HEK293 (cell line): ENCODE results near the gene VPS13D.

ENCODE experiments used
- CTCF ChIA-PET: fragments of 350-600 bp; formaldehyde crosslinking; extraction: SDS; loops from one replicate; lab custom pipeline; 2021; ENCODE audit warnings: antibody characterized with exemption; lab: Yijun Ruan, JAX
- POLR2A ChIA-PET: fragments of 300-600 bp; formaldehyde crosslinking; extraction: SDS; loops from one replicate; lab custom pipeline; 2020; ENCODE audit warnings: antibody characterized with exemption, inconsistent platforms; lab: Yijun Ruan, JAX
- H3K27ac ChIP-seq: fragments of 200-500 bp; sonication (Bioruptor generic); 2 replicates; pipeline ENCODE4 v1.5.1; 2014; ENCODE audit warnings: low read depth, low read length, control low read depth, inconsistent platforms; ENCODE audit errors: extremely low read depth
- H3K36me3 ChIP-seq, 2 experiments: fragments of 200-500 bp in 1 of 2; sonication (Bioruptor generic) in 1 of 2; 1 replicate in 1 of 2; 2 replicates in 1 of 2; pipeline ENCODE4 v1.5.1; 2014 to 2017; ENCODE audit warnings: inconsistent platforms in 2 of 2, low read length in 2 of 2; ENCODE audit not compliant: control insufficient read depth in 2 of 2, insufficient read depth in 1 of 2
- H3K4me1 ChIP-seq: fragments of 200-500 bp; sonication (Bioruptor generic); 2 replicates; pipeline ENCODE4 v1.5.1; 2014; ENCODE audit warnings: mild to moderate bottlenecking, low read length, inconsistent platforms; ENCODE audit not compliant: control insufficient read depth, insufficient read depth
- H3K4me3 ChIP-seq: 2 replicates; pipeline ENCODE4 v1.5.1; 2011; ENCODE audit warnings: low read depth, mild to moderate bottlenecking, control low read depth, low read length, moderate library complexity
- H3K9me3 ChIP-seq: fragments of 200-500 bp; sonication (Bioruptor generic); 2 replicates; pipeline ENCODE4 v1.5.1; 2014; ENCODE audit warnings: low read depth, low read length, inconsistent platforms; ENCODE audit not compliant: control insufficient read depth, insufficient read depth
- FEZF1 ChIP-seq: fragments of 450-650 bp; formaldehyde crosslinking; IDR thresholded peaks from 2 replicates; pipeline ENCODE4 v1.5.1; 2016; ENCODE audit warnings: missing biosample characterization, missing genetic modification characterization
- GFI1B ChIP-seq: fragments of 450-650 bp; formaldehyde crosslinking; IDR thresholded peaks from 2 replicates; pipeline ENCODE4 v1.5.1; 2016; ENCODE audit warnings: missing biosample characterization, missing genetic modification characterization
- KLF1 ChIP-seq: fragments of 450-650 bp; formaldehyde crosslinking; IDR thresholded peaks from 2 replicates; pipeline ENCODE4 v1.5.1; 2016; ENCODE audit warnings: missing biosample characterization, missing genetic modification characterization
- MEIS1 ChIP-seq: sonication (generic); formaldehyde crosslinking; IDR thresholded peaks from 2 replicates; pipeline ENCODE4 v1.8.1; 2022; ENCODE audit warnings: missing genetic modification reagents, mild to moderate bottlenecking, borderline replicate concordance
- OSR2 ChIP-seq: fragments of 450-650 bp; formaldehyde crosslinking; IDR thresholded peaks from 2 replicates; pipeline ENCODE4 v1.5.1; 2016; ENCODE audit warnings: missing biosample characterization, missing genetic modification characterization
- ZNF10 ChIP-seq: fragments of 450-650 bp; formaldehyde crosslinking; IDR thresholded peaks from 2 replicates; pipeline ENCODE4 v1.5.1; 2017; ENCODE audit warnings: missing biosample characterization, missing genetic modification characterization
- ZNF155 ChIP-seq: fragments of 450-650 bp; formaldehyde crosslinking; IDR thresholded peaks from 2 replicates; pipeline ENCODE4 v1.5.1; 2016; ENCODE audit warnings: missing biosample characterization, missing genetic modification characterization
- ZNF169 ChIP-seq: fragments of 450-650 bp; formaldehyde crosslinking; IDR thresholded peaks from 2 replicates; pipeline ENCODE4 v1.5.1; 2016; ENCODE audit warnings: missing biosample characterization, missing genetic modification characterization
- ZNF202 ChIP-seq: fragments of 450-650 bp; formaldehyde crosslinking; IDR thresholded peaks from 2 replicates; pipeline ENCODE4 v1.5.1; 2016; ENCODE audit warnings: missing biosample characterization, missing genetic modification characterization, borderline replicate concordance
- ZNF214 ChIP-seq: fragments of 450-650 bp; formaldehyde crosslinking; IDR thresholded peaks from 2 replicates; pipeline ENCODE4 v1.5.1; 2017; ENCODE audit warnings: missing biosample characterization, mild to moderate bottlenecking, missing genetic modification characterization, borderline replicate concordance
- ZNF266 ChIP-seq: fragments of 450-650 bp; formaldehyde crosslinking; IDR thresholded peaks from 2 replicates; pipeline ENCODE4 v1.5.1; 2016; ENCODE audit warnings: missing biosample characterization, missing genetic modification characterization, low read depth
- ZNF37A ChIP-seq: fragments of 450-650 bp; IDR thresholded peaks from 2 replicates; pipeline ENCODE4 v1.5.1; 2018; ENCODE audit warnings: missing biosample characterization, missing genetic modification characterization
- ZNF501 ChIP-seq: fragments of 450-650 bp; formaldehyde crosslinking; IDR thresholded peaks from 2 replicates; pipeline ENCODE4 v1.5.1; 2016; ENCODE audit warnings: missing biosample characterization, missing genetic modification characterization
- ZNF610 ChIP-seq: fragments of 450-650 bp; formaldehyde crosslinking; IDR thresholded peaks from 2 replicates; pipeline ENCODE4 v1.5.1; 2016; ENCODE audit warnings: missing biosample characterization, missing genetic modification characterization, borderline replicate concordance
- ZNF621 ChIP-seq: fragments of 450-650 bp; formaldehyde crosslinking; IDR thresholded peaks from 2 replicates; pipeline ENCODE4 v1.5.1; 2017; ENCODE audit warnings: missing biosample characterization, missing genetic modification characterization
- ZSCAN16 ChIP-seq: fragments of 450-650 bp; formaldehyde crosslinking; IDR thresholded peaks from 2 replicates; pipeline ENCODE4 v1.5.1; 2016; ENCODE audit warnings: missing biosample characterization, missing genetic modification characterization
- TF ChIP-seq, protein P1 (sequence below): fragments of 450-650 bp; formaldehyde crosslinking; IDR thresholded peaks from 2 replicates; pipeline ENCODE4 v1.5.1; 2016; ENCODE audit warnings: missing biosample characterization, missing genetic modification characterization
- TF ChIP-seq, protein P2 (sequence below): fragments of 450-650 bp; formaldehyde crosslinking; IDR thresholded peaks from 2 replicates; pipeline ENCODE4 v1.5.1; 2017; ENCODE audit warnings: missing biosample characterization, missing genetic modification characterization
- TF ChIP-seq, protein P3 (sequence below): fragments of 450-650 bp; formaldehyde crosslinking; IDR thresholded peaks from 2 replicates; pipeline ENCODE4 v1.5.1; 2016; ENCODE audit warnings: missing biosample characterization, missing genetic modification characterization

Gene VPS13D

DNA sequence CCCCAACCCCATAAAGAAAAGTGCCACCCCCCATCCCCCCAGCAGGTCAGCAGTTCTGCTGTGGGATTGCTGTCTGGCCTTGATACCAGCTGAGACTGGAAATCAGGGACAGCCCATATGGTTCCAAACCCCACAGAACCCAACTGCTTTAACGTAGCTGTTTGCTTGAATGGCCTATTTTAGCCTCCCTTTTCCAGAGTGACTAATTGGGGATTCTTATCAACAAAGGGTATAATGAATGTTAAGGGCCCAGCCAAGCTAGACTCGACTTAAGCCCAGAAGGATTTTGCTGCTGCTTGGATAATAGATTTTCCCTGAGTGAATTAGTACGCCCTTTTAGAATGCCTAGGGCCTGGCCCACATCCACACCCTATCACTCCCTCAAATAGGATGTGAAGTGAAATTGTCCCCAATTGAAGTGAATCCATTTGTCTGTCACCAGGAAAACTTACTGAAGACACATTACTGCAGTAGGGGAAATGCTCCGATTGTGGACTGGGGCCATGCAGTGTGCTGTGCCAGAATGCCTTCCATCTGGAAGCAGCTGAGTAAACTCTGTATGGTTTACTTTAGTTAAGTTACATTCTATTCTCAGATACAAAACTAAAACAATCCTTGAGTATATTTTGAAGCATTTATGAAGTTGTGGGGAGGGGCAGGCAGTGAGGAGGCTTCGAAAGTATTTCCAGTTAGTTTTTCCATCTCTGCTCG, 231.2 kb downstream of the VPS13D start:
- TF ChIP-seq KLF1 (peak; percentile 42), ZNF10 (tag by site-specific recombination) (no peak)
- TF ChIP-seq, all 188 proteins: peak for 1
- Histone ChIP-seq H3K36me3 (peaks cover 0 to 56% of the 10 kb centered on the region in 2 experiments; a peak in 1 of 3 replicates), H3K27ac (no peak overlapping the region), H3K4me3 (no peak overlapping the region), H3K4me1 (no peaks in the 10 kb centered on the region), H3K9me3 (no peaks in the 10 kb centered on the region)
- ChIA-PET POLR2A (no interaction called here), CTCF (interaction anchor here (0.6 kb wide), 1 partner anchor 1138 kb away, joined by 3 read pairs; no protein-coding TSS in a partner anchor)

DNA sequence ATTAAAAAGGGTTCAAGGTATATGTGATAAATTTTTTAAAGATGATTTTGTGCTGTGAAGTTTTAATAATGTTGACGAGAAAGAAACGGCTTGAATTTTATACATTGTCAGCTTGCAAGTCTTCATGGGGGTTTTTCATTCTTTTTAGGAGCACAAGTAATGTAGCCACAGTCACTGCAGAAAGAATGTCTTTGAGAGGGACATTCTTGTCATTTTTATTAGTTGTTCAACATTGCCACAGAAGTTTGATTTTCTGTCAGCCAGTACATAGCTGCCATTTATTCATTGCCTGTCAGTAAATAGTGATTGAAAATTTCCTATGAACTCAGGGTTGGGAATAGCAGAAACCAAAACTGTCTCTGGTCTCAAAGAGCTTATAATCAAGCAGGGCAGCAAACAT, 231.9 kb downstream of the VPS13D start:
- TF ChIP-seq ZNF37A, result no peak
- no peak for TF ChIP-seq ZNF202 (tag by site-specific recombination)
- no peak for TF ChIP-seq ZNF214 (tag by site-specific recombination)
- TF ChIP-seq ZNF155, result no peak
- TF ChIP-seq, protein P1, sequence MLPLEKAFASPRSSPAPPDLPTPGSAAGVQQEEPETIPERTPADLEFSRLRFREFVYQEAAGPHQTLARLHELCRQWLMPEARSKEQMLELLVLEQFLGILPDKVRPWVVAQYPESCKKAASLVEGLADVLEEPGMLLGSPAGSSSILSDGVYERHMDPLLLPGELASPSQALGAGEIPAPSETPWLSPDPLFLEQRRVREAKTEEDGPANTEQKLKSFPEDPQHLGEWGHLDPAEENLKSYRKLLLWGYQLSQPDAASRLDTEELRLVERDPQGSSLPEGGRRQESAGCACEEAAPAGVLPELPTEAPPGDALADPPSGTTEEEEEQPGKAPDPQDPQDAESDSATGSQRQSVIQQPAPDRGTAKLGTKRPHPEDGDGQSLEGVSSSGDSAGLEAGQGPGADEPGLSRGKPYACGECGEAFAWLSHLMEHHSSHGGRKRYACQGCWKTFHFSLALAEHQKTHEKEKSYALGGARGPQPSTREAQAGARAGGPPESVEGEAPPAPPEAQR (tag by site-specific recombination), result no peak
- no peak for TF ChIP-seq GFI1B (tag by site-specific recombination)
- no peak for TF ChIP-seq ZNF610 (tag by site-specific recombination)
- no peak for TF ChIP-seq ZNF621 (tag by site-specific recombination)
- TF ChIP-seq MEIS1, result no peak
- no peak for TF ChIP-seq ZNF501
- TF ChIP-seq, protein P2, sequence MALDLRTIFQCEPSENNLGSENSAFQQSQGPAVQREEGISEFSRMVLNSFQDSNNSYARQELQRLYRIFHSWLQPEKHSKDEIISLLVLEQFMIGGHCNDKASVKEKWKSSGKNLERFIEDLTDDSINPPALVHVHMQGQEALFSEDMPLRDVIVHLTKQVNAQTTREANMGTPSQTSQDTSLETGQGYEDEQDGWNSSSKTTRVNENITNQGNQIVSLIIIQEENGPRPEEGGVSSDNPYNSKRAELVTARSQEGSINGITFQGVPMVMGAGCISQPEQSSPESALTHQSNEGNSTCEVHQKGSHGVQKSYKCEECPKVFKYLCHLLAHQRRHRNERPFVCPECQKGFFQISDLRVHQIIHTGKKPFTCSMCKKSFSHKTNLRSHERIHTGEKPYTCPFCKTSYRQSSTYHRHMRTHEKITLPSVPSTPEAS, result no peak
- TF ChIP-seq ZSCAN16 (tag by site-specific recombination), result no peak
- TF ChIP-seq OSR2, result no peak
- POLR2A ChIA-PET, result no interaction called here
- no peaks in the 10 kb centered on the region for H3K9me3 ChIP-seq
- H3K4me3 ChIP-seq, result no peak overlapping the region
- no peak overlapping the region for H3K27ac ChIP-seq
- H3K4me1 ChIP-seq, result no peaks in the 10 kb centered on the region
- CTCF ChIA-PET, result interaction anchor here (0.6 kb wide), 1 partner anchor 1139 kb away, joined by 3 read pairs; no protein-coding TSS in a partner anchor
- H3K36me3 ChIP-seq, result peaks cover 0 to 53% of the 10 kb centered on the region in 2 experiments; a peak in 1 of 3 replicates

DNA sequence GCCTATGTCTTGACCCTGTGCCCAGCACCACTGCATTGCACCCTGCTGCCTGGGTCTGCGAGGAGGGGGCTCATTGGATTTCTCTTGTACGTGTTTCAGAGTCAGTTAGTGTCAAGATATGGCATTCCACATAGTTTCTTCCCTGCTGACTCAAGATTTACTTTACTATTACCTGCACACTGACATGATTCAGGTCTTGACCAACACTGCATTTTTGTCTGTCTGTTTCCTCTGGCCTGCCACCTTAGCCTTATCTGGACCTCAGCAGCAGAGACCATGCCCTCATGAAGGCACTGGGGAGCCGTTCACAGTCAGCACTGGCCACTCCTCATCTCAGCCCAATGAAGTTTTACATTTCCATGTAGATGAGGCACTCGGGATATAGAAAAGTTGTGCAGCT, 232.8 kb downstream of the VPS13D start:
- POLR2A ChIA-PET, result interaction anchor here (0.5 to 0.8 kb wide), 3 partner anchors 12 to 287 kb away, joined by 3 to 4 read pairs (median 4); partner anchors contain the start of gene DHRS3
- H3K9me3 ChIP-seq, result no peaks in the 10 kb centered on the region
- H3K4me3 ChIP-seq, result no peak overlapping the region
- TF ChIP-seq ZNF169 (tag by site-specific recombination) (no peak), FEZF1 (no peak), ZNF266 (tag by site-specific recombination) (no peak)
- TF ChIP-seq, protein P3, sequence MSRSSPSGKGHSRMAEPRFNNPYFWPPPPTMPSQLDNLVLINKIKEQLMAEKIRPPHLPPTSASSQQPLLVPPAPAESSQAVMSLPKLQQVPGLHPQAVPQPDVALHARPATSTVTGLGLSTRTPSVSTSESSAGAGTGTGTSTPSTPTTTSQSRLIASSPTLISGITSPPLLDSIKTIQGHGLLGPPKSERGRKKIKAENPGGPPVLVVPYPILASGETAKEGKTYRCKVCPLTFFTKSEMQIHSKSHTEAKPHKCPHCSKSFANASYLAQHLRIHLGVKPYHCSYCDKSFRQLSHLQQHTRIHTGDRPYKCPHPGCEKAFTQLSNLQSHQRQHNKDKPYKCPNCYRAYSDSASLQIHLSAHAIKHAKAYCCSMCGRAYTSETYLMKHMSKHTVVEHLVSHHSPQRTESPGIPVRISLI (tag by site-specific recombination), result no peak
- H3K4me1 ChIP-seq, result no peaks in the 10 kb centered on the region
- CTCF ChIA-PET, result no interaction called here
- no peak overlapping the region for H3K27ac ChIP-seq
- peaks cover 0 to 48% of the 10 kb centered on the region in 2 experiments; a peak in 1 of 3 replicates for H3K36me3 ChIP-seq
